GM20000 (cell line): ENCODE measurements around the gene TBCEL.

Experiments used
- DNase-seq: peaks from one replicate; pipeline ENCODE4 v3.0.0; 2012; ENCODE audit warnings: low spot score
- TF ChIP-seq, protein P1 (sequence below): IDR thresholded peaks from 2 replicates; pipeline ENCODE4 v1.5.1; 2012; ENCODE audit warnings: mild to moderate bottlenecking, control low read depth; ENCODE audit errors: extremely low read depth, missing control alignments

Gene TBCEL

DNA sequence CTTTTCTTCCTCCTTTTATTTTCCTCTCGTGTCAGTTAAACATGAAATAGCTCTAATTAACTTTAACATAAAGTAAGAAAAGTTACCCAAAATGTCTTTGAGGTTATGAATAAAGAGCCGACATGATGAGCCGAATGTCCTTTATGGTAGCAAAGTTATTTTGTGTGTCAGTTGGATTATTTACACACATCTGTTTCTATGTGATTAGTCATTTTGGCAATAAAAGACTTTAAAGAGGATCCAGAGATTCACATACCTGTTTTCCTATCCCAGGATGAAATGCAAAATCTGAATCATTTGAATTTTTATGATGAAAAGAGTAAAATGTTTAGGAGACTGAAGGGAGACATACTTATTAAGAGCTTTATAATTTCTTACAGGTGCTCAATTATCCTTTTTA lies 43.1 kb downstream of the TBCEL start:
- no peak for DNase-seq
- TF ChIP-seq, protein P1, sequence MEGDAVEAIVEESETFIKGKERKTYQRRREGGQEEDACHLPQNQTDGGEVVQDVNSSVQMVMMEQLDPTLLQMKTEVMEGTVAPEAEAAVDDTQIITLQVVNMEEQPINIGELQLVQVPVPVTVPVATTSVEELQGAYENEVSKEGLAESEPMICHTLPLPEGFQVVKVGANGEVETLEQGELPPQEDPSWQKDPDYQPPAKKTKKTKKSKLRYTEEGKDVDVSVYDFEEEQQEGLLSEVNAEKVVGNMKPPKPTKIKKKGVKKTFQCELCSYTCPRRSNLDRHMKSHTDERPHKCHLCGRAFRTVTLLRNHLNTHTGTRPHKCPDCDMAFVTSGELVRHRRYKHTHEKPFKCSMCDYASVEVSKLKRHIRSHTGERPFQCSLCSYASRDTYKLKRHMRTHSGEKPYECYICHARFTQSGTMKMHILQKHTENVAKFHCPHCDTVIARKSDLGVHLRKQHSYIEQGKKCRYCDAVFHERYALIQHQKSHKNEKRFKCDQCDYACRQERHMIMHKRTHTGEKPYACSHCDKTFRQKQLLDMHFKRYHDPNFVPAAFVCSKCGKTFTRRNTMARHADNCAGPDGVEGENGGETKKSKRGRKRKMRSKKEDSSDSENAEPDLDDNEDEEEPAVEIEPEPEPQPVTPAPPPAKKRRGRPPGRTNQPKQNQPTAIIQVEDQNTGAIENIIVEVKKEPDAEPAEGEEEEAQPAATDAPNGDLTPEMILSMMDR, result no peak

DNA sequence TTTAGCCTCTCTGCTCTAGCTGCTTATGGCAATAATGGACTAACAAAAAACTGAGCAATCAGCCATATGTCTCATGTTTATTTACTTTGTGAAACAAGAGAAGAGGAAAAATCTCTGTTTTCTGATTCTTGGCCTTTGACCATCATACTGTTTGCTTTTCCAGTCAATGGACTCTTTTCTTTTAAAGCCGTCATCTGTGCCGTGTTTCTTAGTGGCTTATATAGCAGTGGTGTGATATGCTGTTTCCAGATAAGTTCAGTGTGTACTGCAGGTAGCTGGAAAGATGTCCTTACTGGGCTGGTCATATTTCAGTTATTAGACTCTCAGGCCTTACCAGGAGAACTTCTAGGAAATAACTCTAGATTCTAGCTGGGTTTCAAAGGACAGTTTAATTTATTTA lies 43.6 kb downstream of the TBCEL start:
- TF ChIP-seq, protein P1, result no peak
- no peak for DNase-seq

DNA sequence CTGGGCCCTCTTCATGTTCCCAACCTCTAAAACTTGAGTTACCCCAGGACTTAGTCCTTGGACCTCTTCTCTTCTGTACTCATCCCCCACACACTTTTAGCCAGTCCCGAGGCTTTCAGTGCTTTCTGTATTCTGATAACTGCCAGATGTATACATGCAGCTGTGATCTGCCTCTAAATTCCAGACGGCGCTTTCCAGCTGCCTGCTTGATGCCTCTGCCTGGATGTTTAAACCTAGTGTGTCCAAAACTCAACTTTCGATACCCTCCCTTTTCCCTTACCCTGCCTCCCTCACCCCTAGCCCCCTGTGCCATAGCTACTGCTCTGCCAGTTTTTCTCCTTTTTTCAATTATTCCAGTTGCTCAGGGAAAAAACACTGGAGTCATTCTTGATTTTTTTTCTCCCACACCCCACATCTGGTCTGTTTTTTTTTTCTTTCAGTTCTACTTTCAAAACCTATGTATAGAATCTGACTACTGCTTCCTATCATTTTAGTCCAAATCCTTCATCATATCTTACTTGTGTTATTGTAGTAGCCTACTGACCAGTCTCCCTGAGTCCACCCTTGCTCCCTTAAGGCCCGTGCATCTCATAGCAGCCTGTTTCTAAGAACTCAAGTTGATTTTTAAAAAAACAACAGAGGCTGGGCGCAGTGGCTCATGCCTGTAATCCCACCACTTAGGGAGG lies 44.2 kb downstream of the TBCEL start:
- peak; percentile 9 for DNase-seq
- TF ChIP-seq, protein P1, result no peak

DNA sequence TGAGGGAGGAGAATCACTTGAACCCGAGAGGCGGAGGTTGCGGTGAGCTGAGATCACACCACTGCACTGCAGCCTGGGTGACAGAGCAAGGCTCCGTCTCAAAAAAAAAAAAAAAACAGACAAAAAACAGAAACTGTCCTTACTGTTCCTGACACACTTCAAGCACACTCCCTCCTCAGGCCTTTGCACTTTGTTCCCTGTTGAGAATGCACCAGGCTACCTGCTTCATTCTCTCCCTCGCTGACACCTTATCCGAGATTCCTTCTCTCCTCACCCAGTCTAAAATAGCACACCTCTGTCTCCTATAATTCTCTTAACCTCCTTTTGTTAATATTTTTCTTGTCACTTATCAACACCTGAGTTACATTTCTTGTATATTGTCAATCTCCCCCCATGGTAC lies 44.9 kb downstream of the TBCEL start:
- TF ChIP-seq, protein P1, result no peak
- no peak for DNase-seq

DNA sequence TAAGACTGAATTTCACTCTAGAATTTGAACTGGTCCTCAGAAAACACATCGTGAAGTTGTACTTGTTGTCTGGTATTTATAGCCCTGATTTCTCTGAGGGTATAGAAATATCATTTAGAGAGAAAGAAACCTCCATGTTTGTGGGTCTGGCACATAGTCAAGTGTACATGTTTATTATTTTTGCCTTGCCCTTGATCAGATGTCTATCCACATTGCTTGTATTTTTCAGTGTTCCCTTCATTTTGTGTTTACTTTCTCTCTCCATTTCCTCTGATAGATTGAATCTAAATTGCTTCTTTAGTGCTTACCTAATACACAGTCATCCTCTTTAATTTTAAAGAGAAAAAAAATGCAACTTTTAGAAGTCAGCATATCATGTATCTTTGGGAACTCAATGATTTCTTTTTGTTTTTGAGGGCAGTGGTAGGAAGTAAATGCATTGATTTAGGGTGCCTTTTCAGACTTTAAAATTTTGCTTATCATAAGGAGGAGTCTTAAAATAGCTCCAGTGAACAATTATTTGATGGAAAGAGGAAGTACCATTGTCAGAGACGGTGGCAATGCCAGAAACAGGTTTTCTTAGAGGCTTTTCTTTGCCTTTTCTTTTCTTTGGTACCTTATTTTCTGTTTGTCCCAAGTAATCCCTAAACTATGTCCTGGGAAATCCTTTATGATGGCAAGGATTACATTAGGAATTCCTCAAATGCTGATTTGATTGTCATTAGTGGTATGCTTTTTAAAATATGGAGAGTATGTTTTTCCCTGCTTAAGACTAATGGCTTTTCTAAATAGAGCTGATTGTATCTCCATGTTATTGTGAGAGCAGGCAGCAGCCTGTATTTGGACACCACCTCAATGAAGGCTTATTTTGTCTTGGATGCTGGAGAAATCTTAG lies 47.3 kb downstream of the TBCEL start:
- DNase-seq, result no peak
- TF ChIP-seq, protein P1, result no peak

DNA sequence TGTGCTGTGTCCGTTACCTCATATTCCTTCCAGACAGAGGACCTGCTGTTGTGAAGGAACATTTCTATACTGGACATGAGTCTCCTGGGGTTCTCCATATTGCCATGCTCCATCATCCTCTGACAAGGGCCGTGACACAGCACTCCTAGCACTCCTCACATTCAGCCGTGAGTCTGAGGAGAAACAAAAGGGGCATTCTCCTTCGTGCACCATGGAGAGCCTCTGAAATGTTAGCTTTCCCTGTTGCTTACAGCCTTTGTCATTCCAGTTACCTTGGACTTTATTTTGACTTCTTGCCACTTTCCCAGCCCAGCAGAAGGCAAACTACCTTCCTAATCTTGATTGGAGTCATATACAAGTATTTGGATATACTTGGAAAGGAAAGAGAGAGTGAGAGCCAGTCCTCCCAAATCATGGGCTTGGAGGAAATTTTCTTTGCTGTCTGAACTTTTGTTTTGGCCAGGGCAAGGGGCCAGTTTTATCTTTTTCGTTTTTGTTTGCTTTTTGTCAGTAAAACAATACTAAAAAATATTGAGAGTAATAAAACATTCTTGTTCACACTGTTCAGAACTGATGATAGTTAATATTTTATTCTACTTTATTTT lies 48.0 kb downstream of the TBCEL start:
- DNase-seq, result no peak
- TF ChIP-seq, protein P1, result no peak

DNA sequence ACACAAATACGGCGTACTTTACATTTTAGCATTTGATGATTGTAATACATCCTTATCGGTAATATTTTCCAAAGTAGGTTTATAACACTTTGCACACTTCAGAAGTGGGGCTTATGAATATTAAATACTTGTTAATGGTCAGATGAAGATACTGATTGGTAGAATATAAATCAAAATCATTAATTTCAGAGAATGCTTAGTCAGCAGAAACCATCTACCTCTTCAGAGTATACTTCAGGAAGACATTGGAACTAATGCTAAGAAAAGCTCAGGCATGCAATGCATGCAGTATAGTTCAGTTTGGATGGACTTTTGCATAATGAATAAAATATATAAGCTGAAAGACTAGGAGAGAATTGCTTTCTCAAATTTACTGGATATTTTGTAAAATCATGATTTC lies 57.4 kb downstream of the TBCEL start:
- TF ChIP-seq, protein P1, result no peak

More for the DNA sequence above, 57.4 kb downstream of the TBCEL start:
- no peak for DNase-seq
